ENCODE data around the gene EPOP.

GRCh38 chr17:38721802-38722201, 47.0 kb upstream of the EPOP start:
- no peak for TF ChIP-seq CTCF (IDR thresholded peaks at IDR 0.05)
- TF ChIP-seq EP300 (IDR thresholded peaks at IDR 0.05), result no peak
- TF ChIP-seq POLR2A (IDR thresholded peaks at IDR 0.05), result no peak
